Left ventricle myocardium superior (tissue), 1 donor: ENCODE measurements around the gene SERAC1. TPM values are rescaled to one million over a fixed set of nuclear protein-coding genes. Genes with fewer than 3 reads are reported as not detected.
A peak's percentile ranks its signal among the peaks of the same experiment; 100 is the strongest.
"Not testable (repeated sequence)": the region's sequence is repeated elsewhere in the genome, so short reads cannot be mapped to it uniquely, and the experiment has no call there.

ENCODE experiments used
- ATAC-seq: fragments of 200-7000 bp; cut with Tn5 transposase; one replicate; pipeline ENCODE4 v1.9.1; 2020; ENCODE audit warnings: mild to moderate bottlenecking, moderate library complexity
- DNase-seq: peaks from one replicate; pipeline ENCODE4 v3.0.0-alpha.2; 2020
- intact Hi-C: fragments of 100-400 bp; cut with micrococcal nuclease; formaldehyde crosslinking; loops from one replicate; pipeline ENCODE4 v1.11.0; 2022
- long read RNA-seq: library from polyadenylated mRNA; unstranded; transcript quantifications from one replicate; pipeline ENCODE4 v2.0.0, GENCODE V29; 2021
- total RNA-seq: library from RNA; stranded (reverse); fragmentation: NEBNext Ultra II Directional; extraction: Animal tissue kit (Norgen Biotek cat#: 25700); gene quantifications from one replicate; pipeline ENCODE4 v1.2.1, GENCODE V29; 2021
- donor health status: DM: no; HTN: yes; CAD: no; lungs with severe emphysema.

The SERAC1 gene
- total RNA-seq: 5.6 TPM
- long read RNA-seq, full-length matches to known transcripts: 11 of 13 reads
- long read RNA-seq, partial matches to known transcripts: 0 of 13 reads
- long read RNA-seq, other reads (novel, unspliced or antisense): 2 of 13 reads

GRCh38 chr6:158168040-158168289, at the start of gene SERAC1:
Gene SERAC1 (minus strand): TSS chr6:158168262. CDS start chr6:158158363, 9,899 bp downstream.
- intact Hi-C loops: no loop called here
- DNase-seq: no peak
- peak; percentile 85 for ATAC-seq

GRCh38 chr6:158213925-158214674, 46.0 kb upstream of the SERAC1 start:
- intact Hi-C loops: loop anchor here (10.0 kb wide), 1 partner anchor 391 kb away; no protein-coding TSS in a partner anchor
- DNase-seq: peak; percentile 68
- ATAC-seq: peak; percentile 94

GRCh38 chr6:158211273-158212055, 43.4 kb upstream of the SERAC1 start:
- intact Hi-C loops: loop anchor here (10.0 kb wide), 1 partner anchor 393 kb away; no protein-coding TSS in a partner anchor
- no peak for ATAC-seq
- DNase-seq: no peak

- intact Hi-C loops: loop anchor here (10.0 kb wide), 1 partner anchor 395 kb away; no protein-coding TSS in a partner anchor
- not testable (repeated sequence) for DNase-seq
Measured at GRCh38 chr6:158209582-158210333, 41.7 kb upstream of the SERAC1 start.

GRCh38 chr6:158208226-158209030, 40.4 kb upstream of the SERAC1 start:
- ATAC-seq, DNase-seq, intact Hi-C loops: not testable (repeated sequence)

More at GRCh38 chr6:158209582-158210333, 41.7 kb upstream of the SERAC1 start:
- ATAC-seq: not testable (repeated sequence)

GRCh38 chr6:158207422-158207788, 39.3 kb upstream of the SERAC1 start:
- DNase-seq (no peak), ATAC-seq (no peak)
- intact Hi-C loops: no loop called here

GRCh38 chr6:158206740-158207421, 38.8 kb upstream of the SERAC1 start:
- ATAC-seq (no peak), DNase-seq (no peak)
- intact Hi-C loops: no loop called here

GRCh38 chr6:158205169-158205944, 37.3 kb upstream of the SERAC1 start:
- DNase-seq: no peak
- intact Hi-C loops: no loop called here
- no peak for ATAC-seq

GRCh38 chr6:158198461-158198860, 30.4 kb upstream of the SERAC1 start:
- DNase-seq: no peak
- ATAC-seq: no peak
- intact Hi-C loops: no loop called here

GRCh38 chr6:158194487-158195280, 26.6 kb upstream of the SERAC1 start:
- DNase-seq (no peak), ATAC-seq (no peak)
- intact Hi-C loops: no loop called here

- DNase-seq (no peak), ATAC-seq (no peak)
- intact Hi-C loops: no loop called here
Measured at GRCh38 chr6:158191761-158192160, 23.7 kb upstream of the SERAC1 start.

- ATAC-seq (no peak), DNase-seq (no peak)
- intact Hi-C loops: no loop called here
Measured at GRCh38 chr6:158191032-158191431, 23.0 kb upstream of the SERAC1 start.

- intact Hi-C loops: no loop called here
- ATAC-seq (no peak), DNase-seq (no peak)
Measured at GRCh38 chr6:158188591-158188990, 20.5 kb upstream of the SERAC1 start.

GRCh38 chr6:158185729-158186456, 17.8 kb upstream of the SERAC1 start:
- intact Hi-C loops: no loop called here
- no peak for ATAC-seq

GRCh38 chr6:158184608-158185007, 16.5 kb upstream of the SERAC1 start:
- intact Hi-C loops: no loop called here
- ATAC-seq: no peak
- DNase-seq: no peak

More at GRCh38 chr6:158185729-158186456, 17.8 kb upstream of the SERAC1 start:
- DNase-seq: no peak
